ENCODE results near the gene PRKCE. TPM values are rescaled to one million over a fixed set of nuclear protein-coding genes. Genes with fewer than 3 reads are reported as not detected.

PRKCE gene
- total and polyA plus RNA-seq, 2 experiments from 2014 or later = 9.6 to 11.9 TPM

DNA sequence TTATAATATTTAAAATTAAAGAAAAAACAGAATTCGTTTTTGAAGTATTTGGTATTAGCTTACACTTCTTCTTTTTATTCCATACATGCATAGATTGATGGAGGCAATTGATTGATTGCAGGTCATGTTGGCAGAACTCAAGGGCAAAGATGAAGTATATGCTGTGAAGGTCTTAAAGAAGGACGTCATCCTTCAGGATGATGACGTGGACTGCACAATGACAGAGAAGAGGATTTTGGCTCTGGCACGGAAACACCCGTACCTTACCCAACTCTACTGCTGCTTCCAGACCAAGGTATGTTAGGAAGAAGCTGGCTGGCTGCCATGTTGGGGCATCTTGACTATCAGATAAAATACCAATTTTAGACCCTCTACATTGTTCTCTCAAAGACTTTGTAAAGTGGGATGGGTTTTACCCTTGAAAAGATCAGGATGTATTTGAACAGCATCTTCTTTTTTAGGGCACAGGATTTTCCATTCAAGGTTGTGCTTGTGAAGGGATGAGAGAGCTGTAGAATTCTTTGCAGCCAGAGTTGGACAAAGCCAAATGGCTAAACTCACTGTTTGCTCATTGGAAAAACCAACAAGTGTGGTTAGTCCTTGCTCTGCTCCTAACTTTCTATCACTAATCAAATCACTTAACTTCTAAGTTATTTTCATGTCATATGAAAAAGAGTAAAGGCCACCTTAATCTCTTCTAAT lies 358.9 kb downstream of the PRKCE start:
- Histone ChIP-seq H3K79me2 (no peaks in the 10 kb centered on the region), H3K27me3 (no peaks in the 10 kb centered on the region), H3K4me3 (no peak overlapping the region), H3K36me3 (replicated peaks; ENCODE audit: insufficient read depth, low read depth) (no peaks in the 10 kb centered on the region), H3K27ac (no peak overlapping the region), H2AFZ (no peak overlapping the region), H3K4me1 (ENCODE audit: insufficient read depth) (no peaks in the 10 kb centered on the region), H3K9me3 (ENCODE audit: low read depth) (no peaks in the 10 kb centered on the region), H3K9me2 (replicated peaks; ENCODE audit: insufficient read depth) (no peaks in the 10 kb centered on the region), H4K20me1 (ENCODE audit: insufficient read depth, poor library complexity, severe bottlenecking) (no peaks in the 10 kb centered on the region), H3K4me2 (no peak overlapping the region)
- DNase-seq (ENCODE audit: low spot score) = no peak
- TF ChIP-seq EZH2 (IDR thresholded peaks at IDR 0.05; ENCODE audit: borderline replicate concordance) (no peak), CTCF (IDR thresholded peaks at IDR 0.05; ENCODE audit: poor library complexity) (no peak), EZH2phosphoT487 (IDR thresholded peaks at IDR 0.05; ENCODE audit: low read depth, severe bottlenecking, unreplicated experiment) (no peak)
- WGBS (ENCODE audit: low lambda C conversion rate, missing lambda C conversion rate) = 93% methylated on average over 5 of the region's 5 CpGs

GRCh38 chr2:46010925-46011490 lies 359.5 kb downstream of the PRKCE start:
- H3K79me2 ChIP-seq = no peaks in the 10 kb centered on the region
- 43% methylated on average over 3 of the region's 3 CpGs for WGBS (ENCODE audit: low lambda C conversion rate, missing lambda C conversion rate)
- no peak overlapping the region for H3K27ac ChIP-seq
- no peak overlapping the region for H3K4me2 ChIP-seq
- no peak for TF ChIP-seq EZH2phosphoT487 (IDR thresholded peaks at IDR 0.05; ENCODE audit: low read depth, severe bottlenecking, unreplicated experiment)
- no peak for TF ChIP-seq EZH2 (IDR thresholded peaks at IDR 0.05; ENCODE audit: borderline replicate concordance)
- TF ChIP-seq CTCF (IDR thresholded peaks at IDR 0.05; ENCODE audit: poor library complexity) = peak; percentile 80
- H3K27me3 ChIP-seq = no peaks in the 10 kb centered on the region
- H3K9me3 ChIP-seq (ENCODE audit: low read depth) = no peaks in the 10 kb centered on the region
- no peaks in the 10 kb centered on the region for H4K20me1 ChIP-seq (ENCODE audit: insufficient read depth, poor library complexity, severe bottlenecking)
- no peak overlapping the region for H3K4me3 ChIP-seq
- DNase-seq (ENCODE audit: low spot score) = peak; percentile 57
- H3K4me1 ChIP-seq (ENCODE audit: insufficient read depth) = no peaks in the 10 kb centered on the region
- H2AFZ ChIP-seq = no peak overlapping the region
- H3K9me2 ChIP-seq (replicated peaks; ENCODE audit: insufficient read depth) = no peaks in the 10 kb centered on the region
- H3K36me3 ChIP-seq (replicated peaks; ENCODE audit: insufficient read depth, low read depth) = no peaks in the 10 kb centered on the region

DNA sequence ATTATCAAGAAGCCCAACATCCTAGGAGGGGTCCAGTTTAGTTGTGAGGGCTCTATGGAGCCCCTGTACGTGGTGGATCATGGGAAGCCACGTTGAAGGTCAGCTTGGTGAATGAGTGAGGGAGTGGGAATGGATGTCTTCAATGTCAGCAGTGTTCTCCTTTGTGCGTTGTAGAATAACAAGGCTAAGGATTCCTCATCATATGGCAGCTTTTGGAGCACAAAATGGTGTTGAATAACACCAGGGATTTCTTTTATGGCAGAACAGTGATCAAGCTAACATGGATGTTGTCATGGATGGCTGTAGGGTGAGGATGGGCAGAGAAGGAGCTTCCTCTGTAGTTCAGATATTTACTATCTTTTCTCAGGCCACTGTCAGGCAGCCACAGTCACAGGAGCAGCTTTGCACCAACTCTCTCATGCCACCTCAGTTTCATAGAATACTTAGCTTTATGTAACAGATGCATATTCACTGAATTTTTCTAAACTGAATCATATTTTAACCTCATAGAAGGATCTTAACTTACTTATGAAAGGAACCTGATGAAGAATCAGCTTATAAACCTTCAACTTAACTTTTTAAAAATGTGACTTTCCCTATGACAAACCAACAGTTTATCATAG lies 361.3 kb downstream of the PRKCE start:
- H4K20me1 ChIP-seq (ENCODE audit: insufficient read depth, poor library complexity, severe bottlenecking) = no peaks in the 10 kb centered on the region
- no peaks in the 10 kb centered on the region for H3K36me3 ChIP-seq (replicated peaks; ENCODE audit: insufficient read depth, low read depth)
- H3K4me3 ChIP-seq = no peak overlapping the region
- H2AFZ ChIP-seq = no peak overlapping the region
- H3K9me2 ChIP-seq (replicated peaks; ENCODE audit: insufficient read depth) = no peaks in the 10 kb centered on the region
- H3K4me2 ChIP-seq = no peak overlapping the region
- no peaks in the 10 kb centered on the region for H3K9me3 ChIP-seq (ENCODE audit: low read depth)
- no peak overlapping the region for H3K27ac ChIP-seq
- no peaks in the 10 kb centered on the region for H3K27me3 ChIP-seq
- H3K79me2 ChIP-seq = no peaks in the 10 kb centered on the region
- no peaks in the 10 kb centered on the region for H3K4me1 ChIP-seq (ENCODE audit: insufficient read depth)
- TF ChIP-seq CTCF (IDR thresholded peaks at IDR 0.05; ENCODE audit: poor library complexity) = no peak
- no peak for TF ChIP-seq EZH2 (IDR thresholded peaks at IDR 0.05; ENCODE audit: borderline replicate concordance)
- no peak for TF ChIP-seq EZH2phosphoT487 (IDR thresholded peaks at IDR 0.05; ENCODE audit: low read depth, severe bottlenecking, unreplicated experiment)
- WGBS (ENCODE audit: low lambda C conversion rate, missing lambda C conversion rate) = 69% methylated on average over 3 of the region's 3 CpGs
- DNase-seq (ENCODE audit: low spot score) = no peak
